ENCODE results near the gene MRPL19. TPM values are rescaled to one million over a fixed set of nuclear protein-coding genes. Genes with fewer than 3 reads are reported as not detected.

The MRPL19 gene
- polyA plus RNA-seq, 3 donors, result 4.5 to 25.0 (median 25.0) TPM

DNA sequence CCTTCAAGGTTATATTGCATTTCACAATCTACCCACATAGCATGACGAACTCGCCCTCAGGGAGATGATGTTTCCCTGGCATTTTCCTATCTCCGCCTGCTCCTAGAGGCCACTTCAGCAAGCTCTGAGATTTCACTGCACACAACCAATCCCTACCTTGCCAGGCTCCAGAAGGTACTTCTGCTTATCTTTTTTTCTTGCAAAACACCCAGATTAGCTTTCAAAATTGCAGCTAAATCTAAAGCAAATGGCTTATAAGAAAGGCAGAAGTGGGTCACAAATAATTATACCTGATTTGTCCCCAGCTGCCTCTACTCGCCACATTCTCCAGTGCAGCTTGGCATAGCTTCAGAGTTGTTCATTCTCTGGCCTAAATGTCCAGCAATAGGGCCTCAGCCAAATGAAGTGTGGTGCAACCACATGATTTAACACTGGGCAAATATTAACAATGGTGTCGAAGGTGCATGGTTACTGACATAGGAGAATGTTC is 32.4 kb upstream of the MRPL19 start:
- no peak overlapping the region for H3K4me2 ChIP-seq (replicated peaks; ENCODE audit: extremely low read depth, low read length, poor library complexity, severe bottlenecking)
- no peaks in the 10 kb centered on the region for H3K4me1 Mint-ChIP-seq
- no peak overlapping the region for H3K9ac ChIP-seq (ENCODE audit: insufficient read depth, low read length, poor library complexity, severe bottlenecking)

DNA sequence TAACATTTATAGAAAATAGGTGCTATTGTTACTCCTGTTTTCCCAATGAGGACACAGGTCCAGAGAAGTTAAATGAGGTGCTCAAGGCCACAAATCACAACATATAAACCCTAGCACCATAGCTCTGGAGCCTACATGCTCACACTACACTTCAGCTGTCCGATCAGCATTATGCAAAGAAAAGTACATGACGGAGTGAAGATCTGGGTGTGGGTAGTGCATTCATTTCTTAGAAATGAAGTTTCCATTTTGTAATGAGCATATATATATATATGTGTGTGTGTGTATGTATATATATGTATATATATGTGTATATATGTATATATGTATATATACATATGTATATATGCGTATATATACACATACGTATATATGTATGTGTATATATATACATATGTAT is 30.2 kb upstream of the MRPL19 start:
- H3K4me1 ChIP-seq (ENCODE audit: control insufficient read depth in 1 of 2, insufficient read depth in 2 of 2, low read length in 2 of 2), result no peaks in the 10 kb centered on the region
- no peaks in the 10 kb centered on the region for H3K27me3 ChIP-seq (ENCODE audit: control insufficient read depth in 2 of 2, insufficient read depth in 2 of 2, low read length in 2 of 2)
- Mint-ChIP-seq H3K27ac (no peak overlapping the region), H3K36me3 (no peaks in the 10 kb centered on the region), H3K9me3 (peaks cover 0 to 3% (median 0%) of the 10 kb centered on the region in 7 donors), H3K4me1 (no peaks in the 10 kb centered on the region), H3K4me3 (no peak overlapping the region), H3K27me3 (ENCODE audit: low read depth in 3 of 3) (peaks cover 2 to 8% (median 8%) of the 10 kb centered on the region in 3 donors)
- no peaks in the 10 kb centered on the region for H4K20me1 ChIP-seq (ENCODE audit: insufficient read depth, low read length)
- no peak overlapping the region for H2AFZ ChIP-seq (ENCODE audit: insufficient read depth, low read depth, low read length, poor library complexity, severe bottlenecking)
- no peaks in the 10 kb centered on the region for H3K79me2 ChIP-seq (ENCODE audit: insufficient read depth, low read length)
- no peak overlapping the region for H3K9ac ChIP-seq (ENCODE audit: insufficient read depth, low read length, poor library complexity, severe bottlenecking)
- H3K9me3 ChIP-seq (replicated peaks in 1 of 2; ENCODE audit: control insufficient read depth in 1 of 2, insufficient read depth in 1 of 2, low read length in 2 of 2), result no peaks in the 10 kb centered on the region
- H3K4me2 ChIP-seq (replicated peaks; ENCODE audit: extremely low read depth, low read length, poor library complexity, severe bottlenecking), result no peak overlapping the region
- no CpG with 5 or more reads among the region's 4 CpGs for whole genome bisulfite sequencing (ENCODE audit: insufficient coverage)
- no peaks in the 10 kb centered on the region for H3K36me3 ChIP-seq (replicated peaks in 1 of 2; ENCODE audit: control insufficient read depth in 1 of 2, insufficient read depth in 2 of 2, low read length in 2 of 2)
- TF ChIP-seq, protein P1, sequence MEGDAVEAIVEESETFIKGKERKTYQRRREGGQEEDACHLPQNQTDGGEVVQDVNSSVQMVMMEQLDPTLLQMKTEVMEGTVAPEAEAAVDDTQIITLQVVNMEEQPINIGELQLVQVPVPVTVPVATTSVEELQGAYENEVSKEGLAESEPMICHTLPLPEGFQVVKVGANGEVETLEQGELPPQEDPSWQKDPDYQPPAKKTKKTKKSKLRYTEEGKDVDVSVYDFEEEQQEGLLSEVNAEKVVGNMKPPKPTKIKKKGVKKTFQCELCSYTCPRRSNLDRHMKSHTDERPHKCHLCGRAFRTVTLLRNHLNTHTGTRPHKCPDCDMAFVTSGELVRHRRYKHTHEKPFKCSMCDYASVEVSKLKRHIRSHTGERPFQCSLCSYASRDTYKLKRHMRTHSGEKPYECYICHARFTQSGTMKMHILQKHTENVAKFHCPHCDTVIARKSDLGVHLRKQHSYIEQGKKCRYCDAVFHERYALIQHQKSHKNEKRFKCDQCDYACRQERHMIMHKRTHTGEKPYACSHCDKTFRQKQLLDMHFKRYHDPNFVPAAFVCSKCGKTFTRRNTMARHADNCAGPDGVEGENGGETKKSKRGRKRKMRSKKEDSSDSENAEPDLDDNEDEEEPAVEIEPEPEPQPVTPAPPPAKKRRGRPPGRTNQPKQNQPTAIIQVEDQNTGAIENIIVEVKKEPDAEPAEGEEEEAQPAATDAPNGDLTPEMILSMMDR (IDR thresholded peaks at IDR 0.05), result no peak
- no peak overlapping the region for H3K4me3 ChIP-seq (replicated peaks in 1 of 3; ENCODE audit: low read depth in 2 of 3, low read length in 3 of 3)
- no peak overlapping the region for H3K27ac ChIP-seq (ENCODE audit: low read depth in 1 of 2, low read length in 2 of 2)
- intact Hi-C loops (cut with micrococcal nuclease), result no loop called here
- DNase-seq, result no peak

More for the DNA sequence above, 32.4 kb upstream of the MRPL19 start:
- peaks cover 0 to 3% (median 0%) of the 10 kb centered on the region in 7 donors for H3K9me3 Mint-ChIP-seq
- H3K27me3 Mint-ChIP-seq (ENCODE audit: low read depth in 3 of 3), result peaks cover 7 to 13% (median 12%) of the 10 kb centered on the region in 3 donors
- intact Hi-C loops (cut with micrococcal nuclease), result no loop called here
- no peaks in the 10 kb centered on the region for H3K4me1 ChIP-seq (ENCODE audit: control insufficient read depth in 1 of 2, insufficient read depth in 2 of 2, low read length in 2 of 2)
- no peaks in the 10 kb centered on the region for H3K36me3 ChIP-seq (replicated peaks in 1 of 2; ENCODE audit: control insufficient read depth in 1 of 2, insufficient read depth in 2 of 2, low read length in 2 of 2)
- no peak overlapping the region for H3K27ac ChIP-seq (ENCODE audit: low read depth in 1 of 2, low read length in 2 of 2)
- H3K79me2 ChIP-seq (ENCODE audit: insufficient read depth, low read length), result no peaks in the 10 kb centered on the region
- peaks cover 0 to 3% of the 10 kb centered on the region in 2 donors for H3K27me3 ChIP-seq (ENCODE audit: control insufficient read depth in 2 of 2, insufficient read depth in 2 of 2, low read length in 2 of 2)
- no peaks in the 10 kb centered on the region for H4K20me1 ChIP-seq (ENCODE audit: insufficient read depth, low read length)
- 91% methylated on average over 4 of the region's 5 CpGs for WGBS (ENCODE audit: insufficient coverage)
- H3K9me3 ChIP-seq (replicated peaks in 1 of 2; ENCODE audit: control insufficient read depth in 1 of 2, insufficient read depth in 1 of 2, low read length in 2 of 2), result no peaks in the 10 kb centered on the region
- no peak overlapping the region for H3K27ac Mint-ChIP-seq
- DNase-seq, result no peak
- H3K4me3 Mint-ChIP-seq, result no peak overlapping the region
- TF ChIP-seq, protein P1 (IDR thresholded peaks at IDR 0.05), result no peak
- no peak overlapping the region for H2AFZ ChIP-seq (ENCODE audit: insufficient read depth, low read depth, low read length, poor library complexity, severe bottlenecking)
- no peaks in the 10 kb centered on the region for H3K36me3 Mint-ChIP-seq
- H3K4me3 ChIP-seq (replicated peaks in 1 of 3; ENCODE audit: low read depth in 2 of 3, low read length in 3 of 3), result no peak overlapping the region

Measured in CD14-positive monocyte (primary cell).